Left kidney (tissue), 2 donors: ENCODE measurements around the gene EPB41L4B. TPM values are rescaled to one million over a fixed set of nuclear protein-coding genes. Genes with fewer than 3 reads are reported as not detected.
"Not testable (repeated sequence)": the region's sequence is repeated elsewhere in the genome, so short reads cannot be mapped to it uniquely, and the experiment has no call there.

Source experiments
- DNase-seq: peaks from one replicate; pipeline ENCODE4 v3.0.0-alpha.2; 2013
- polyA plus RNA-seq: library from polyadenylated mRNA; unstranded; fragments of 120-200 nt; gene quantifications from one replicate; pipeline ENCODE4 v1.2.1, GENCODE V29; 2013; ENCODE audit not compliant: insufficient read length

The EPB41L4B gene
- polyA plus RNA-seq, 1 donor, result 17.4 TPM

DNA sequence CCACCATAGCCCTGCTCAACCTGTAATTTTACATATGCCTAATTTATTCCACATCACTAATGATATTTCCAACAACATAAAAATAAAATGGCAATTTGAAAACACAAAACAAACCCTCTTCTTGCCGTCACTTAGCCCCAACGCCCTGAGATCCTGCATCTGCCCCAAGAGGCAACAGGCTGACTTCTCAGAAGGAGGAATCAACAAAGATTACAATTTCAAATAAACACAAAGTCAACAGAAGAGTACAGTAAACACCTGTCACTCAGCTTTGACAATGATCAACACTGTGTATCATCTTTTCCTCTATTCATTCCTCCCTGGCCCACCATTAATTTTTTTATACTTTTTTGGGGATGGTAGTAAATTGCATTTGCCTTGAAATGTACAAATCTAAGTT is 19.8 kb downstream of the EPB41L4B start:
- no peak for DNase-seq

GRCh38 chr9:109299891-109300290 is 21.0 kb downstream of the EPB41L4B start:
- no peak for DNase-seq

DNA sequence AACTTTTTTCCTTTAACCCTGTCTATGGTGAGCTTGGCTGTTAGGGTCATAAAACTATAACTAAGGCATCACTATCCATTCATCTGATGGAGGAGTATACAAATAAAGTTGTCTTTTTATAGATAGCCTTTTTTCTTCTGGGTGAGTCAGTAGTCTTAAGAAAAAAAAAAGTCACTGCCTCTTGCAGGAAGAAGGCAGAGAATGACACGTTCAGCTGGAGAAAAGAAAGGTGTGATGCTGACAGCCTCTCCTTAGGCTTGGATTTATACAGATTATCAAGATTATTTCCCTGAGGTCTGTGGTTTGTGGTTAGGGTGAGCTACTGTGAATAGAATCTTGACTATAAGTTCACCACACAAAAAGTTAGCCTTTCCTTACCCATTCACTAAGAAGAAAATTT is 23.0 kb downstream of the EPB41L4B start:
- DNase-seq, result no peak

DNA sequence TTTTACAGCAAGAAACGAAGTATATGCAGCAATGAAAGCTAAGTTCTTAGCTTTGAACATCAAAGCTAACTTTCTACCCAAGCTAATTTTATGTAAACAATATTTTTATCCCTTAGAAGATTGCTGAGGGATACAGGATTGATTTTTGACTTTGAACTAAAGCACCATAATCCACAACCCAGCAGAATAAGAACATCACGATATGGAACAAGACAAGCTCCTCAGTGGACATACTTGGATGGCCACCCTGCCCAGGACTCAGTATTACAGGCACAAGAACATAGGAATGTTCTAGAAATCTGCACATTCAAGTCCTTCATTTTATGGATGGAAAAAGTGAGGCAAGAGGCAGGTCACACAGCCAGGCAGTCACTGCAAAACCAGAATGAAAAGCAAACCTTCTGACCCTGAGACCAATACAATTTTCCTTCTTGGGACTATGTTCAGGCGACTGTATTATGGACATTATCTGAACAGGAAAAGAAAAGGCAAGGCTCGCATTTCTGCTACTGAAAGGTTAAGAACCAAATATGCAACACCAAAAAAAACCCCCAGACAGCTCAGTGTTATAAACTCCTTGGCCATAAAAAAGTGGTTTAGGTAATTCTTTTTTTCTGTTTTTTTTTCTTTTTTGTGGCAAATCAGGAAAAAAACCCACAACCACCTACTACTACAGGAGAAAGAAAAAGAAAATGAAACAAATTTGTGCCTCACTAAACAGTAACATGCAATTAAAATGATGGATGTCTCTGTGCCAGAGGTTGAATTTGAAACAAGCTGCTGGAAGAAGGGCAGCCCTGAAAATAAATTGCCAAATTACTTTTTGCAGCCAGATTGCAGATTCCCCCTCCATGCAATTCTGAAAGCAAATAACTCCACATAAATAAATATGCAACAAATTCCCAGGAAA is 25.4 kb downstream of the EPB41L4B start:
- no peak for DNase-seq

DNA sequence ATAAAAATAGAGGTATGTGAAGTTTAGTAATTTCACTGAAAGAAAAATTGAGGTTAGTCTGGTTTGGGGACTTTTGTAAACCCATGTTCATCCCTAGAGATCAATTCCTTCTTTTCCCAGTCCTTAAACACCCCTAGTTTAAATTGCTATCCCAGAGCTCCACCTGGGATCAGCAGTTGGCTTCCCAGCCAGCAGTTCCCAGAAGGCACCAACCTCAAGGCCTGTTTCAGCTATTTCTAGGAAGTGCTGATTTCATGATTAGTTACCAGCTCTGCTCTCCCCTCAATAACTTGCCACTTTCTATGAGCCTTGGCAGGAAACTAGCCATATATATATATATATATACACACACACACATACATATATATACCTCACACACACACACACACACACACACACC is 30.5 kb downstream of the EPB41L4B start:
- no peak for DNase-seq

GRCh38 chr9:109289931-109290330 is 30.9 kb downstream of the EPB41L4B start:
- DNase-seq, result no peak

- DNase-seq, result no peak
Measured at GRCh38 chr9:109289186-109289585, 31.7 kb downstream of the EPB41L4B start.

GRCh38 chr9:109286981-109287380 is 33.9 kb downstream of the EPB41L4B start:
- DNase-seq, result no peak

DNA sequence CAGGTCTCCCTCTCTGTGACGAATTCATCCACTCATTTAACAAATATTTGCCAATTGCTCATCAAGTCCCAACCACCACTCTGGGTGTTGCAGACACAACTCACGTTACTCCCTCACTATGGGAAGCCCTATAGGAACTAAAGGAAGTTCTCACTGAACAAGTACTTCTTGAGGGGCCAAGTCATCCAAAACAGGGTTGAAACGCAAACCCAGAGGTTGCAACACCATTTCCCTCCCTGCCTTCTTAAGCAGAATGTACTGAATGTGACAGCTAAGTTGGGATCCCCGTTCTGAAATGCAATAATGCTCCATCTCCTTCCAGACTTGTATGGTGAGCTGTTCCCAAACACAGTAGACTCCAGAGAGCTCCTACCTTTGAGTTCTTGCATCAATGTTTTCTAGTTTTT is 34.3 kb downstream of the EPB41L4B start:
- DNase-seq, result no peak

GRCh38 chr9:109283672-109284071 is 37.2 kb downstream of the EPB41L4B start:
- DNase-seq, result not testable (repeated sequence)

DNA sequence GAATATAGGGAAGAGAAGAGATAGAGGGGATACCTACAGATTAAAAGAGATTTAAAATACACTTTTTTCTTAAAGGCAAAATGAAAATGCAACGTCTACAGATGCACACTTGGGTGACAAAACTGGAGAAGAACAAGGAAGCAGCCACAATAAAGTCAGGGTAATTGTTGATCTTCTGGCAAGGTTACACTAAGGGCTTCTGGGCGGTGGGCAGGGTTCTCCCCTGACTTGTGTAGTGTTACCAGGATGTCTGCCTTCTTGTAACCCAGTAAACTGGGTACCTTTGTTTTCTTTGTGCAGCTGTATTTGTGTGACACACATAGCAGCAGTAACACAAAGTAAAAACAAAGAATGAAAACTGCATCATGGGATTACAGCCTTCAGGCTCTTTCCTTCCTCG is 37.8 kb downstream of the EPB41L4B start:
- DNase-seq, result no peak

- no peak for DNase-seq
Measured at GRCh38 chr9:109282302-109282701, 38.6 kb downstream of the EPB41L4B start.

DNA sequence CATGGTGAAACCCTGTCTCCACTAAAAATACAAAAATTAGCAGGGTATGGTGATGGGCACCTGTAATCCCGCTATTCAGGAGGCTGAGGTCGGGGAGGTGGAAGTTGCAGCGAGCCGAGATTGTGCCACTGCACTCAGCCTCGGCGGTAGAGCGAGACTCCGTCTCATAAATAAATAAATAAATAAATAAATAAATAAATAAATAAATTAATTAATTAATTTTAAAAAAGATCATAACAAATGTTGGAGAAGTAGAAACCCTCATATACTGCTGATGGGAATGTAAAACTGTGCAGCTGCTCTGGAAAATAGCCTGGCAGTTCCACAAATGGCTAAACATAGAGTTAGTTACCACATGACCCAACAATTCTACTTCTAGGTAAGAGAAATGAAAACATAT is 39.3 kb downstream of the EPB41L4B start:
- DNase-seq, result no peak

- DNase-seq, result no peak
Measured at GRCh38 chr9:109278848-109279247, 42.0 kb downstream of the EPB41L4B start.

- DNase-seq, result no peak
Measured at GRCh38 chr9:109278216-109278615, 42.6 kb downstream of the EPB41L4B start.

- DNase-seq, result no peak
Measured at GRCh38 chr9:109277451-109277850, 43.4 kb downstream of the EPB41L4B start.

DNA sequence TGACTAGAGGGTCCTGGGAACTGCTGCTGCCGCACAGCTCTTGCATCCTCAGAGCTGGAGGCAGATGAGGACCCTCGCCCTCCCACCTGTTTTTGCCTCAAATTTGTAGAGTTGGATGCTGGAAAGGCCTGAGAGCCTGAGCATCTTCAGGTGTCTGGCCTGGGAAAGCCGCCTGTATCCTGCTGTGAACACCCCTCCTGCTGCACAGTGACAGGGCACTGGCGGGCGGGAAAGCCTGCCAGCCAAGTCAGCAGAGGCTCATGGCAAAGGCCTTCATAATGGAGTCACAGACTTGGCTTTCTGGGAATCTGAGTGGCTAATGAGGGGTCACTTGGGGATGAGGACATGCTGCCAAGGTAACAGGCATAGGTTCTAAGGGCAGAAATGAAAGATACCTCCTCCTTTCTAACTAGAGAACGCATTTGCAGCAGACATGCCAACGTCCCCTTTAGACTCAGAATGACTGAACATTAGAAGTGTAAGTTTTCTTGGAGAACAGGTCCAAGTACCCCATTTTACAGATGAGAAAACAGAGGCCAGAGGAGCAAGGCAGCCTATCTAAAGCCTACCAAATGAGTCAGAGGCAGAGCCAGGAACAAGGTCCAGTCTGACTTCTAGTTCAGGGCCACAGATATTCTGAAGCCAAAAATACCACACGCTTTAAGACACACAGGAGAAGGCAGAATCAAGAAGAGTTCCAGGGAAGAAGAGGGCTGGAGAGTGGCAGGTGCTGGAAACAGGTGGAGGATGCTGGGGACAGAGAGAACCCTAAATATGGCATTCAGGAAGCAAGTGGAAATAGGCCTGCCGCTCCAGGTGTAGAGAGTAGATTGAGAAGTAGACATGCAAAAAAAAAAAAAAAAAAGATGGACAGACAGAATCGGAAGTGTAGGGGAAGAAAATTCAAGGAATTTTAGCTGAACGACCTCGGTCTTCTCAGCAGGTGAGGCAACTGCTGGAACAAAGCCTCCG is 44.1 kb downstream of the EPB41L4B start:
- no peak for DNase-seq

GRCh38 chr9:109274884-109275730 is 45.8 kb downstream of the EPB41L4B start:
- no peak for DNase-seq

GRCh38 chr9:109273869-109274268 is 47.0 kb downstream of the EPB41L4B start:
- no peak for DNase-seq

DNA sequence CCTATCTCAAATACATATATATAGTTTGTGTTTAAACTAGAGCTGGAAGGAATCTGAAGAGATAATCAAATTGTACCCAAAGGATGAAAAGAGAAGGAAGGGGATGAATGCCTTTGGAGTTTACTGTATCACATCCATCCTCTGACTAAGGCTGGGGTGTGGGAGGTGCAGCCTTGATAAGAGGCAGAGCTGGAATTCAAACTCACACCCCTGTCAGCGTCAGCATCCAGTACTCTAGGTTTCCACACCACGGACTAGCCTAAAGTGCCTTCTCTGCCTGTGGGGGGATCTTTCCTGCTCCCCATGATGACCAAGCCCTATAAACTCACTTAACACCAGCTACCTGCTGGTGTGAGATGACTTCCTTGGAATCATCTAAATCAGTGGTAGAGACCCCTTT is 48.1 kb downstream of the EPB41L4B start:
- DNase-seq, result no peak

DNA sequence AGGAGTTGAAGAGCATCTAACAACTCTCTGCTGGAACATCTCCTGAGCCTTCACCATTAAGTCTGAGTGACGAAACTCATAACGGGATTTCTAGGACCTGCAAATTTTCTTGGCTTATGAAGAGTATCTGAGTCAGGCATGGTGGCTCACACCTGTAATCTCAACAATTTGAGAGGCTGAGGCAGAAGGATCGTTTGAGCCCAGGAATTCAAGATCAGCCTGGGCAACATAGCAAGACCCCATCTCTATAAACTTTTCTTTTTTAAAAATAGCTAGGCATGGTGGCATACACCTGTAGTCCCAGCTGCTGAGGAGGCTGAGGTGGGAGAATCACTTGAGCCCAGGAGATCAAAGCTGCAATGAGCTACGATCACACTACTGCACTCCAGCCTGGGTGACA is 48.8 kb downstream of the EPB41L4B start:
- DNase-seq, result no peak
